ENCODE data around the gene TYK2. TPM values are rescaled to one million over a fixed set of nuclear protein-coding genes. Genes with fewer than 3 reads are reported as not detected.

Gene TYK2
- total RNA-seq, 1 donor from 2014 or later: 356 TPM

GRCh38 chr19:10327793-10328192 is 52.6 kb downstream of the TYK2 start:
- ChIA-PET POLR2A (interaction anchor here (0.8 kb wide), 1 partner anchor 15 kb away, joined by 3 read pairs; no protein-coding TSS in a partner anchor), CTCF (interaction anchor here (1.4 kb wide), 1 partner anchor 61 kb away, joined by 4 read pairs; no protein-coding TSS in a partner anchor)
- TF ChIP-seq CTCF (IDR thresholded peaks at IDR 0.05): no peak
- DNase-seq (no peak), ATAC-seq (ENCODE audit: low read depth) (no peak)
- intact Hi-C loops (cut with micrococcal nuclease): no loop called here
- no peak overlapping the region for H3K4me3 Mint-ChIP-seq
- H3K9me3 Mint-ChIP-seq: no peaks in the 10 kb centered on the region
- H3K4me1 Mint-ChIP-seq: peaks cover 11% of the 10 kb centered on the region
- peaks cover 67% of the 10 kb centered on the region for H3K36me3 Mint-ChIP-seq (ENCODE audit: low read depth)
- no peak overlapping the region for H3K27ac Mint-ChIP-seq
- H3K27me3 Mint-ChIP-seq: no peaks in the 10 kb centered on the region

- no peaks in the 10 kb centered on the region for H3K27me3 Mint-ChIP-seq
- CTCF ChIA-PET: no interaction called here
- H3K4me1 Mint-ChIP-seq: no peaks in the 10 kb centered on the region
- DNase-seq (no peak), ATAC-seq (ENCODE audit: low read depth) (no peak)
- no peaks in the 10 kb centered on the region for H3K9me3 Mint-ChIP-seq
- peaks cover 77% of the 10 kb centered on the region for H3K36me3 Mint-ChIP-seq (ENCODE audit: low read depth)
- no peak for TF ChIP-seq CTCF (IDR thresholded peaks at IDR 0.05)
- no peak overlapping the region for H3K4me3 Mint-ChIP-seq
- intact Hi-C loops (cut with micrococcal nuclease): no loop called here
- no peak overlapping the region for H3K27ac Mint-ChIP-seq
- POLR2A ChIA-PET: no interaction called here
These were observed 54.6 kb downstream of the TYK2 start for GRCh38 chr19:10325732-10326131.

GRCh38 chr19:10321874-10322835 is 58.2 kb downstream of the TYK2 start:
- no peak overlapping the region for H3K4me3 Mint-ChIP-seq
- no peaks in the 10 kb centered on the region for H3K27me3 Mint-ChIP-seq
- POLR2A ChIA-PET: interaction anchor here (0.6 kb wide), 1 partner anchor 23 kb away, joined by 3 read pairs; no protein-coding TSS in a partner anchor
- no peak overlapping the region for H3K27ac Mint-ChIP-seq
- no peaks in the 10 kb centered on the region for H3K9me3 Mint-ChIP-seq
- ATAC-seq (ENCODE audit: low read depth): no peak
- no peak for DNase-seq
- no peak for TF ChIP-seq CTCF (IDR thresholded peaks at IDR 0.05)
- peaks cover 70% of the 10 kb centered on the region for H3K36me3 Mint-ChIP-seq (ENCODE audit: low read depth)
- CTCF ChIA-PET: no interaction called here
- H3K4me1 Mint-ChIP-seq: no peaks in the 10 kb centered on the region
- intact Hi-C loops (cut with micrococcal nuclease): no loop called here

- no peak for DNase-seq
- POLR2A ChIA-PET: interaction anchor here (0.6 to 1.0 kb wide), 2 partner anchors 32 to 34 kb away, joined by 3 to 7 read pairs; partner anchors contain the start of gene ICAM5
- intact Hi-C loops (cut with micrococcal nuclease): no loop called here
- no peak for ATAC-seq (ENCODE audit: low read depth)
- H3K27ac Mint-ChIP-seq: no peak overlapping the region
- no peaks in the 10 kb centered on the region for H3K9me3 Mint-ChIP-seq
- no peaks in the 10 kb centered on the region for H3K27me3 Mint-ChIP-seq
- H3K4me3 Mint-ChIP-seq: no peak overlapping the region
- H3K4me1 Mint-ChIP-seq: no peaks in the 10 kb centered on the region
- no peak for TF ChIP-seq CTCF (IDR thresholded peaks at IDR 0.05)
- CTCF ChIA-PET: no interaction called here
- peaks cover 71% of the 10 kb centered on the region for H3K36me3 Mint-ChIP-seq (ENCODE audit: low read depth)
These were observed 59.0 kb downstream of the TYK2 start for GRCh38 chr19:10321417-10321797.

Measured in activated B cell treated with CpG ODN at 0.5 μM for 24 hours (primary cell).